ENCODE data around the gene TOX2. TPM values are rescaled to one million over a fixed set of nuclear protein-coding genes. Genes with fewer than 3 reads are reported as not detected.

The TOX2 gene
- total RNA-seq, 1 experiment from 2014 or later: 85.4 TPM

DNA sequence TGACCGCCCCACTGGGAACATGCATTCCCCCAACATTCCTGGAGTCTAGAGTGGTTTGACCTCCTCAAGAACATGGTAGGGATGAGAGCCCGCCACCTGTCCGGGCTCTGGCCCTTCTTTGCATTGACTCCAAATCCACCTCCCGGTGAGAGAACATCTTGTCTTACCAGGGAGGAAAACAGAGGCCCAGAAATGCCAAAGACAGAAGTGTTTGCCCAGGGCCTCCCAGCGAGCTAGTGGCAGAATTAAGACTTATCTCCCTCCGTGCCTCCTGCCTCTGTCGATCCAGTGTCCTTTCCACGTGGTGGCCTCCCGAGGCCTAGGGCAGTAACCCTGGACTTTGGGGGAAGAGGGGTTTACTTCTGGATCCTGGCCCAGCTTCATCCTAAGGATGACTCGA, 137.5 kb downstream of the TOX2 start:
- intact Hi-C loops (cut with micrococcal nuclease; ENCODE audit: unreplicated experiment) (no loop called here), in situ Hi-C loops (cut with HindIII; ENCODE audit: low pct_unique_long_range_greater_than_20kb, low sequenced_read_pairs) (no loop called here)
- ATAC-seq: no peak
- Histone ChIP-seq H3K36me3 (ENCODE audit: control insufficient read depth, insufficient read depth, low read length) (no peaks in the 10 kb centered on the region), H3K27me3 (ENCODE audit: control insufficient read depth, insufficient read depth, low read length) (no peaks in the 10 kb centered on the region), H3K4me1 (ENCODE audit: control insufficient read depth, insufficient read depth, low read length) (no peaks in the 10 kb centered on the region), H3K4me3 (ENCODE audit: low read depth in 2 of 2, low read length in 2 of 2) (no peak overlapping the region), H3K27ac (ENCODE audit: low read length) (no peak overlapping the region), H3K9me3 (ENCODE audit: control insufficient read depth, insufficient read depth, low read depth, low read length) (peaks cover 3% of the 10 kb centered on the region; the same call in 1 of the 2 replicates)
- TF ChIP-seq, protein P1, sequence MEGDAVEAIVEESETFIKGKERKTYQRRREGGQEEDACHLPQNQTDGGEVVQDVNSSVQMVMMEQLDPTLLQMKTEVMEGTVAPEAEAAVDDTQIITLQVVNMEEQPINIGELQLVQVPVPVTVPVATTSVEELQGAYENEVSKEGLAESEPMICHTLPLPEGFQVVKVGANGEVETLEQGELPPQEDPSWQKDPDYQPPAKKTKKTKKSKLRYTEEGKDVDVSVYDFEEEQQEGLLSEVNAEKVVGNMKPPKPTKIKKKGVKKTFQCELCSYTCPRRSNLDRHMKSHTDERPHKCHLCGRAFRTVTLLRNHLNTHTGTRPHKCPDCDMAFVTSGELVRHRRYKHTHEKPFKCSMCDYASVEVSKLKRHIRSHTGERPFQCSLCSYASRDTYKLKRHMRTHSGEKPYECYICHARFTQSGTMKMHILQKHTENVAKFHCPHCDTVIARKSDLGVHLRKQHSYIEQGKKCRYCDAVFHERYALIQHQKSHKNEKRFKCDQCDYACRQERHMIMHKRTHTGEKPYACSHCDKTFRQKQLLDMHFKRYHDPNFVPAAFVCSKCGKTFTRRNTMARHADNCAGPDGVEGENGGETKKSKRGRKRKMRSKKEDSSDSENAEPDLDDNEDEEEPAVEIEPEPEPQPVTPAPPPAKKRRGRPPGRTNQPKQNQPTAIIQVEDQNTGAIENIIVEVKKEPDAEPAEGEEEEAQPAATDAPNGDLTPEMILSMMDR (IDR thresholded peaks at IDR 0.05): no peak
- TF ChIP-seq POLR2AphosphoS5 (IDR thresholded peaks at IDR 0.05; ENCODE audit: low read depth, low read length) (no peak), SIN3A (IDR thresholded peaks at IDR 0.05; ENCODE audit: borderline replicate concordance, insufficient read depth, low read depth, low read length) (no peak), TCF7L2 (IDR thresholded peaks at IDR 0.05; ENCODE audit: low read depth, low read length) (no peak)
- TF ChIP-seq, protein P2, sequence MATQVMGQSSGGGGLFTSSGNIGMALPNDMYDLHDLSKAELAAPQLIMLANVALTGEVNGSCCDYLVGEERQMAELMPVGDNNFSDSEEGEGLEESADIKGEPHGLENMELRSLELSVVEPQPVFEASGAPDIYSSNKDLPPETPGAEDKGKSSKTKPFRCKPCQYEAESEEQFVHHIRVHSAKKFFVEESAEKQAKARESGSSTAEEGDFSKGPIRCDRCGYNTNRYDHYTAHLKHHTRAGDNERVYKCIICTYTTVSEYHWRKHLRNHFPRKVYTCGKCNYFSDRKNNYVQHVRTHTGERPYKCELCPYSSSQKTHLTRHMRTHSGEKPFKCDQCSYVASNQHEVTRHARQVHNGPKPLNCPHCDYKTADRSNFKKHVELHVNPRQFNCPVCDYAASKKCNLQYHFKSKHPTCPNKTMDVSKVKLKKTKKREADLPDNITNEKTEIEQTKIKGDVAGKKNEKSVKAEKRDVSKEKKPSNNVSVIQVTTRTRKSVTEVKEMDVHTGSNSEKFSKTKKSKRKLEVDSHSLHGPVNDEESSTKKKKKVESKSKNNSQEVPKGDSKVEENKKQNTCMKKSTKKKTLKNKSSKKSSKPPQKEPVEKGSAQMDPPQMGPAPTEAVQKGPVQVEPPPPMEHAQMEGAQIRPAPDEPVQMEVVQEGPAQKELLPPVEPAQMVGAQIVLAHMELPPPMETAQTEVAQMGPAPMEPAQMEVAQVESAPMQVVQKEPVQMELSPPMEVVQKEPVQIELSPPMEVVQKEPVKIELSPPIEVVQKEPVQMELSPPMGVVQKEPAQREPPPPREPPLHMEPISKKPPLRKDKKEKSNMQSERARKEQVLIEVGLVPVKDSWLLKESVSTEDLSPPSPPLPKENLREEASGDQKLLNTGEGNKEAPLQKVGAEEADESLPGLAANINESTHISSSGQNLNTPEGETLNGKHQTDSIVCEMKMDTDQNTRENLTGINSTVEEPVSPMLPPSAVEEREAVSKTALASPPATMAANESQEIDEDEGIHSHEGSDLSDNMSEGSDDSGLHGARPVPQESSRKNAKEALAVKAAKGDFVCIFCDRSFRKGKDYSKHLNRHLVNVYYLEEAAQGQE (IDR thresholded peaks at IDR 0.05; ENCODE audit: insufficient read depth in 1 of 2, low read depth in 2 of 2, low read length in 1 of 2): no peak
- no TSS peak for BruUV-seq (replicated peaks)
- ChIA-PET CTCF (no interaction called here), POLR2A (no interaction called here)
- DNase-seq (ENCODE audit: low read depth, low spot score): no peak

DNA sequence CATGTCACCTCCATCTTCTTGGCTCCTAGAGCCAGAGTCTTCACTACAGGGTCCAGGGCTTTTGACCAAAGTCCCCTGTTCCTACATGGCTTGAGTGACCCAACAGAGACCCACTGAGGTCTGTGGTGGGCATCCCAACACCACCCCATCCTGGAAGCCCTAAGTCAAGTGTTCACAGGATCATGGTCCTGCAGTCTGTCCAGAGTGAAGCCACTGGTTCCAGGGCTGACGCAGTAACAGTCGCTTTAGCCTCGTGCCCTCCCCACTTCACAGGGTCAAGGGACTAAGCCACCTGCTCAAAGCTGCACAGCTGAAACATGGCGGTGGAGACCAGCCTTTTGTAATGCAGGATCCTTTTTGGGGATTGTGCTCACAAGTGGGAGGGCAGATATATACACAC, 138.4 kb downstream of the TOX2 start:
- POLR2A ChIA-PET: no interaction called here
- Histone ChIP-seq H3K27ac (ENCODE audit: low read length) (no peak overlapping the region), H3K4me3 (ENCODE audit: low read depth in 2 of 2, low read length in 2 of 2) (no peak overlapping the region), H3K4me1 (ENCODE audit: control insufficient read depth, insufficient read depth, low read length) (no peaks in the 10 kb centered on the region), H3K27me3 (ENCODE audit: control insufficient read depth, insufficient read depth, low read length) (no peaks in the 10 kb centered on the region), H3K36me3 (ENCODE audit: control insufficient read depth, insufficient read depth, low read length) (no peaks in the 10 kb centered on the region), H3K9me3 (ENCODE audit: control insufficient read depth, insufficient read depth, low read depth, low read length) (peaks cover 7% of the 10 kb centered on the region; the same call in 1 of the 2 replicates)
- CTCF ChIA-PET: no interaction called here
- intact Hi-C loops (cut with micrococcal nuclease; ENCODE audit: unreplicated experiment) (no loop called here), in situ Hi-C loops (cut with HindIII; ENCODE audit: low pct_unique_long_range_greater_than_20kb, low sequenced_read_pairs) (no loop called here)
- DNase-seq (ENCODE audit: low read depth, low spot score) (no peak), ATAC-seq (no peak)
- no TSS peak for BruUV-seq (replicated peaks)
- TF ChIP-seq, protein P2 (IDR thresholded peaks at IDR 0.05; ENCODE audit: insufficient read depth in 1 of 2, low read depth in 2 of 2, low read length in 1 of 2): no peak
- TF ChIP-seq, protein P1 (IDR thresholded peaks at IDR 0.05): no peak
- TF ChIP-seq SIN3A (IDR thresholded peaks at IDR 0.05; ENCODE audit: borderline replicate concordance, insufficient read depth, low read depth, low read length): no peak
- no peak for TF ChIP-seq POLR2AphosphoS5 (IDR thresholded peaks at IDR 0.05; ENCODE audit: low read depth, low read length)
- TF ChIP-seq TCF7L2 (IDR thresholded peaks at IDR 0.05; ENCODE audit: low read depth, low read length): no peak

Measured in Panc1 (cell line).